ENCODE data around the gene FOXD1. TPM values are rescaled to one million over a fixed set of nuclear protein-coding genes. Genes with fewer than 3 reads are reported as not detected.
A peak's percentile ranks its signal among the peaks of the same experiment; 100 is the strongest.

FOXD1 gene
- total RNA-seq (under 1 TPM; 0.08 to 0.73 (median 0.11) TPM), polyA plus RNA-seq (under 1 TPM in 1 of 2 donors, not detected in 1; 0.18 TPM)
- long read RNA-seq, donor 1, result 0 reads
- long read RNA-seq, donor 2, result 0 reads
- long read RNA-seq, donor 3, partial matches to known transcripts, result 0 of 1 reads
- long read RNA-seq, donor 3, other reads (novel, unspliced or antisense), result 0 of 1 reads

- WGBS, 3 donors, result 1 to 2% (median 1%) methylated on average over 35 to 59 of the region's 59 CpGs
- intact Hi-C loops (cut with DNase I), result loop anchor here in 1 of 4 donors (10.0 kb wide), 1 partner anchor 214 kb away; no protein-coding TSS in a partner anchor
- TF ChIP-seq CTCF (IDR thresholded peaks at IDR 0.05) (no peak), EP300 (IDR thresholded peaks at IDR 0.05) (no peak), POLR2A (IDR thresholded peaks at IDR 0.05) (no peak)
- peak; percentile 35 to 61 (median 42) for DNase-seq
- peak within 1 kb of the TSS; percentile 36 for H3K4me3 ChIP-seq
- H3K27ac ChIP-seq, result no peak within 1 kb of the TSS
- H3K9me3 ChIP-seq, result no peaks in the 10 kb centered on the region
- H3K36me3 ChIP-seq, result no peaks in the 10 kb centered on the region
- H3K4me1 ChIP-seq (ENCODE audit: insufficient read depth), result peaks cover 5% of the 10 kb centered on the region
- H3K27me3 ChIP-seq, result peaks cover 3% of the 10 kb centered on the region
These were observed at the start of gene FOXD1 for GRCh38 chr5:73448463-73449136. Gene FOXD1, minus strand, starts transcription at chr5:73448777. Its CDS starts 415 bp downstream, at chr5:73448362.

GRCh38 chr5:73497497-73498056 lies 49.0 kb upstream of the FOXD1 start:
- intact Hi-C loops (cut with DNase I), result loop anchor here in 1 of 4 donors (10.0 kb wide), 1 partner anchor 1353 kb away; no protein-coding TSS in a partner anchor
- peak overlapping the region; percentile 85 to 86 for H3K27ac ChIP-seq
- no peaks in the 10 kb centered on the region for H3K9me3 ChIP-seq
- 21 to 37% (median 24%) methylated on average over 16 of the region's 16 CpGs for WGBS, 3 donors
- H3K4me1 ChIP-seq (ENCODE audit: insufficient read depth), result peaks cover 4% of the 10 kb centered on the region
- TF ChIP-seq CTCF (IDR thresholded peaks at IDR 0.05), result no peak
- no peak for TF ChIP-seq EP300 (IDR thresholded peaks at IDR 0.05)
- no peak for TF ChIP-seq POLR2A (IDR thresholded peaks at IDR 0.05)
- H3K27me3 ChIP-seq, result no peaks in the 10 kb centered on the region
- DNase-seq, result no peak
- H3K4me3 ChIP-seq, result peak overlapping the region; percentile 60
- no peaks in the 10 kb centered on the region for H3K36me3 ChIP-seq

- H3K27ac ChIP-seq, result peak overlapping the region in 1 of 2 donors; percentile 86
- H3K4me3 ChIP-seq, result no peak overlapping the region
- H3K36me3 ChIP-seq, result no peaks in the 10 kb centered on the region
- H3K4me1 ChIP-seq (ENCODE audit: insufficient read depth), result peaks cover 4% of the 10 kb centered on the region
- 43 to 51% (median 45%) methylated on average over 1 of the region's 1 CpG for WGBS, 3 donors
- H3K27me3 ChIP-seq, result no peaks in the 10 kb centered on the region
- no peak for DNase-seq
- TF ChIP-seq CTCF (IDR thresholded peaks at IDR 0.05), result no peak
- no peak for TF ChIP-seq POLR2A (IDR thresholded peaks at IDR 0.05)
- no peak for TF ChIP-seq EP300 (IDR thresholded peaks at IDR 0.05)
- H3K9me3 ChIP-seq, result no peaks in the 10 kb centered on the region
- intact Hi-C loops (cut with DNase I), result loop anchor here in 1 of 4 donors (10.0 kb wide), 1 partner anchor 1352 kb away; no protein-coding TSS in a partner anchor
These were observed 48.4 kb upstream of the FOXD1 start for GRCh38 chr5:73496984-73497457.

DNA sequence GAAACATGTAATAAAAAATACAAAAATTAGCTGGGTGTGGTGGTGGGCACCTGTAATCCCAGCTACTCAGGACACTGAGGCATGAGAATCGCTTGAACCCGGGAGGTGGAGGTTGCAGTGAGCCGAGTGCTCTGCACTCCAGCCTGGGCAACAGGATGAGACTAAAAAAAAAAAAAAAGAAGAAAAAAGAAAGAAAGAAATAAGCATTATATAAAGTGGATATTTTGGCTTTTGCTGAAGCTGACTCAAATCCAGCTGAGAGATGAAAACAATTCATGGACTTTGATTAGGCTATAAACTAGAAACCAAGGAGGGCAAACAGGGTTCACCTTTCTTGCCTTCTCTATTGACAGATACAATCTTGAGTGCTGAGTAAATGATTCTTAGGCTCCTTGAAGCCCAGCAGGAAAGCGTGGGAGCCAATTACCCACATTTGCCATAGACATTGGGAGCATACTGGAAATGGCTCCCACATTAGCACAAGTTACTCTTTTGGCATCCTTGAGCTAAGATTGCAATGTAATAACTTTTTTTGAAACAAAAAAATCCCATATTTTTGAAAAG lies 47.3 kb upstream of the FOXD1 start:
- intact Hi-C loops (cut with DNase I), result loop anchor here in 1 of 4 donors (10.0 kb wide), 1 partner anchor 1351 kb away; no protein-coding TSS in a partner anchor

More for the DNA sequence above, 47.3 kb upstream of the FOXD1 start:
- H3K27ac ChIP-seq, result no peak overlapping the region
- DNase-seq, result no peak
- H3K4me3 ChIP-seq, result no peak overlapping the region
- WGBS, 3 donors, result 83 to 96% (median 95%) methylated on average over 4 of the region's 4 CpGs
- H3K27me3 ChIP-seq, result no peaks in the 10 kb centered on the region
- H3K36me3 ChIP-seq, result no peaks in the 10 kb centered on the region
- H3K4me1 ChIP-seq (ENCODE audit: insufficient read depth), result peaks cover 1% of the 10 kb centered on the region
- H3K9me3 ChIP-seq, result no peaks in the 10 kb centered on the region
- no peak for TF ChIP-seq EP300 (IDR thresholded peaks at IDR 0.05)
- TF ChIP-seq CTCF (IDR thresholded peaks at IDR 0.05), result no peak
- TF ChIP-seq POLR2A (IDR thresholded peaks at IDR 0.05), result no peak
